Measurements from ENCODE around the gene PCLAF. TPM values are rescaled to one million over a fixed set of nuclear protein-coding genes. Genes with fewer than 3 reads are reported as not detected.

PCLAF gene
- total and polyA plus RNA-seq, 2 of the 8 experiments (the other 6 are each of a cell fraction or from before 2014, with no cell fraction given), result 76.2 to 124 TPM

GRCh38 chr15:64355944-64356709 is 25.1 kb downstream of the PCLAF start, which contains the start of gene CSNK1G1 (continued):
- TF ChIP-seq EGR1 (IDR thresholded peaks at IDR 0.05; ENCODE audit: borderline replicate concordance, low read depth, low read length) (peak; percentile 70; the same call in 1 of the 2 replicates), TBP (IDR thresholded peaks at IDR 0.05; ENCODE audit: low read depth, low read length) (peak; percentile 35; the same call in 1 of the 2 replicates), POLR2A (IDR thresholded peaks at IDR 0.05; ENCODE audit: control extremely low read depth in 1 of 2, low read depth in 2 of 2, low read length in 2 of 2) (peak in 1 of 2 experiments; percentile 83; a peak in 2 of 3 replicates), RNF2 (IDR thresholded peaks at IDR 0.05; ENCODE audit: borderline replicate concordance, low read depth, low read length, missing control alignments, poor library complexity, severe bottlenecking) (no peak), HDAC2 (IDR thresholded peaks at IDR 0.05; ENCODE audit: borderline replicate concordance in 1 of 2, low read depth in 2 of 2, low read length in 2 of 2) (0 out of 4 replicates have a peak, but pooled peaks of 1 of the 2 experiments have one; percentile 10), TAF1 (IDR thresholded peaks at IDR 0.05; ENCODE audit: low read depth, low read length) (peak; percentile 82), NANOG (IDR thresholded peaks at IDR 0.05; ENCODE audit: insufficient read depth, low read depth, low read length, poor library complexity, severe bottlenecking) (no peak), TAF7 (optimal IDR thresholded peaks at IDR 0.05; ENCODE audit: borderline replicate concordance, low read depth, low read length) (no peak), SRF (IDR thresholded peaks at IDR 0.05; ENCODE audit: low read depth, low read length) (0 out of 2 replicates have a peak, but pooled peaks have one; percentile 37), SP2 (IDR thresholded peaks at IDR 0.05; ENCODE audit: low read length) (no peak), KDM4A (IDR thresholded peaks at IDR 0.05; ENCODE audit: low read depth, low read length, severe bottlenecking) (peak; percentile 12), KDM1A (IDR thresholded peaks at IDR 0.05; ENCODE audit: borderline replicate concordance, low read length) (no peak), SIN3A (conservative IDR thresholded peaks at IDR 0.05 in 1 of 2, IDR thresholded peaks at IDR 0.05 in 1 of 2; ENCODE audit: low read depth in 1 of 2, low read length in 2 of 2) (peak; percentile 97 to 98), JUND (IDR thresholded peaks at IDR 0.05; ENCODE audit: low read length) (no peak), CHD2 (IDR thresholded peaks at IDR 0.05; ENCODE audit: low read length) (peak; percentile 71), SIX5 (IDR thresholded peaks at IDR 0.05; ENCODE audit: low read depth, low read length) (no peak; the same call in 1 of the 2 replicates), PHF8 (conservative IDR thresholded peaks at IDR 0.05; ENCODE audit: low read depth, low read length) (peak; percentile 73), CTCF (IDR thresholded peaks at IDR 0.05; ENCODE audit: control extremely low read depth in 1 of 3, insufficient read depth in 1 of 3, low read depth in 1 of 3, low read length in 3 of 3) (peak in 2 of 3 experiments; percentile 13 to 65; a peak in 2 of 4 replicates)

Data from H1 (cell line).